Measurements from ENCODE around the gene PI3.

DNA sequence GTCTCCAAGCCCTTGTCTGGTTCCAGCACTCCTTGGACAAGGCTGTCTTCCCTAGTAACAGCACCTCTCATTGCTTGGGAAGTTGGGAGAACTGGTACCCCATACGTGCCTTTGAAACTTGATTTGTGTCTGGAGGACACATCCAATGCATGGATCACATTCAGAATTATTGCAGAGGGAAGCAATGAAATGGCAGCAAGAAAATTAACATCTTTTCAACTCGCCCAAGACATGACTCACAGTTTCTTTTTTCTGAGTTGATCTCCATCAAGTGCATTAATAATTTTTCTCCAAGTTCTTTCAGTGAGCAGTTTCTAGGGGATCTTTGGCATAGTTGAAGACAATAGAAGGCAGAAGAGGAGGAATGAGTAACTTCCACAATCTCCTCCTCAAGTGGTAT is 22.3 kb upstream of the PI3 start:
- TF ChIP-seq CTCF (IDR thresholded peaks at IDR 0.05): no peak
- no peak for TF ChIP-seq POLR2A (IDR thresholded peaks at IDR 0.05)
